Activated CD4-positive, alpha-beta T cell treated with anti-CD3 and anti-CD28 coated beads, Interleukin-2, amount 50 U/mL, for 1 hour (primary cell): ENCODE measurements around the gene OTOS.

Source experiments
- DNase-seq: peaks from one replicate; pipeline ENCODE4 v3.0.0-alpha.2; 2020

OTOS gene

GRCh38 chr2:240140511-240140910, at the start of gene OTOS:
Gene OTOS, minus strand, starts transcription at chr2:240140658. Its CDS starts 332 bp downstream, at chr2:240140326.
- DNase-seq = no peak

GRCh38 chr2:240189686-240190085, 49.2 kb upstream of the OTOS start:
- DNase-seq = no peak

- no peak for DNase-seq
Measured at GRCh38 chr2:240187989-240188590, 47.6 kb upstream of the OTOS start.

GRCh38 chr2:240186191-240186725, 45.8 kb upstream of the OTOS start:
- no peak for DNase-seq

GRCh38 chr2:240184656-240185055, 44.2 kb upstream of the OTOS start:
- no peak for DNase-seq

GRCh38 chr2:240183875-240184590, 43.6 kb upstream of the OTOS start:
- DNase-seq = no peak

- DNase-seq = no peak
Measured at GRCh38 chr2:240183006-240183874, 42.8 kb upstream of the OTOS start.

GRCh38 chr2:240182476-240182875, 42.0 kb upstream of the OTOS start:
- DNase-seq = no peak

- DNase-seq = no peak
Measured at GRCh38 chr2:240182001-240182400, 41.5 kb upstream of the OTOS start.

GRCh38 chr2:240179941-240180666, 39.6 kb upstream of the OTOS start:
- no peak for DNase-seq

GRCh38 chr2:240179186-240179815, 38.8 kb upstream of the OTOS start:
- DNase-seq = no peak

GRCh38 chr2:240178564-240178963, 38.1 kb upstream of the OTOS start:
- no peak for DNase-seq

- no peak for DNase-seq
Measured at GRCh38 chr2:240174496-240174895, 34.0 kb upstream of the OTOS start.

GRCh38 chr2:240172071-240172895, 31.8 kb upstream of the OTOS start:
- no peak for DNase-seq

GRCh38 chr2:240170883-240171282, 30.4 kb upstream of the OTOS start:
- DNase-seq = no peak

GRCh38 chr2:240170354-240170735, 29.9 kb upstream of the OTOS start:
- no peak for DNase-seq

- DNase-seq = no peak
Measured at GRCh38 chr2:240169486-240170353, 29.3 kb upstream of the OTOS start.

GRCh38 chr2:240168546-240169361, 28.3 kb upstream of the OTOS start:
- no peak for DNase-seq

- DNase-seq = no peak
Measured at GRCh38 chr2:240168041-240168440, 27.6 kb upstream of the OTOS start.

GRCh38 chr2:240167588-240167880, 27.1 kb upstream of the OTOS start:
- no peak for DNase-seq
